BLaER1 treated with 17β-estradiol and CSF1 and Interleukin-3, amounts not matched to agents 10 nM and 100 nM (cell line): ENCODE measurements around the gene TBC1D4.
A peak's percentile ranks its signal among the peaks of the same experiment; 100 is the strongest.

Experiments
- H3K27ac ChIP-seq, 11 experiments: shearing (Covaris generic); formaldehyde crosslinking; 2 replicates each; pipeline ENCODE4 v1.8.1; 2022
- H3K27me3 ChIP-seq, 11 experiments: shearing (Covaris generic); formaldehyde crosslinking; 2 replicates each; pipeline ENCODE4 v1.8.1; 2022
- H3K36me3 ChIP-seq, 11 experiments: shearing (Covaris generic); formaldehyde crosslinking; 2 replicates each; pipeline ENCODE4 v1.8.1; 2022
- H3K4me1 ChIP-seq, 10 experiments: shearing (Covaris generic); formaldehyde crosslinking; 2 replicates each; pipeline ENCODE4 v1.8.1; 2022
- H3K4me2 ChIP-seq, 11 experiments: shearing (Covaris generic); formaldehyde crosslinking; 2 replicates each; pipeline ENCODE4 v1.8.1; 2022
- H3K4me3 ChIP-seq, 10 experiments: shearing (Covaris generic); formaldehyde crosslinking; 2 replicates each; pipeline ENCODE4 v1.8.1; 2022
- H3K9ac ChIP-seq, 11 experiments: shearing (Covaris generic); formaldehyde crosslinking; 2 replicates each; pipeline ENCODE4 v1.8.1; 2022
- H3K9me3 ChIP-seq, 11 experiments: shearing (Covaris generic); formaldehyde crosslinking; replicated peaks in 1 of 11; 2 replicates each; pipeline ENCODE4 v1.8.1; 2022
- H4K20me1 ChIP-seq, 11 experiments: shearing (Covaris generic); formaldehyde crosslinking; 2 replicates each; pipeline ENCODE4 v1.8.1; 2022
- Cebpa-rat ChIP-seq, 11 experiments: shearing (Covaris generic); IDR thresholded peaks; 2 replicates each; pipeline ENCODE4 v1.8.1; 2022

Gene TBC1D4

DNA sequence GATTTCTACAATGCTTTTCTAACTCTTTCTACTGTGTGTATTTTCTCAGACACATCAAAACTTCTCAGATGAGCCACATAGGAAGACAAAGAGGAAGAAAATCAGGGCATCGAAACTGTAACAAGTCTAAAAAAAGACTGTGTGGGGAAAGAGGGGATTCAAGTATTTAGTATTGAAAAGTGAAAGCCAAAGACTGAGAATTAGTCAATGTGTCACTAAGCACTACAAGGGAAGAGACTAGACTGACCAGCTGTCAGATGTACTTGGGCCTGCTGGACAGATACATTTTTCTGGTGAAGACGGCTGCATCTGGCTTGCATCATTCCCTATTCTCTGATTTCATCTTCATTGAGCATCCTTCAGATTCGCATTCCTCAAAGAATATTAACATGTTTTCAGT, 30.3 kb upstream of the TBC1D4 start:
- peaks cover 0 to 3% (median 0%) of the 10 kb centered on the region in 11 experiments; a peak in 2 of 22 replicates for H4K20me1 ChIP-seq
- H3K4me2 ChIP-seq: peak overlapping the region; percentile 70 to 90 (median 75)
- TF ChIP-seq Cebpa-rat (IDR thresholded peaks at IDR 0.05): peak in 4 of 11 experiments; percentile 14 to 56 (median 42); a peak in 4 of 22 replicates
- peaks cover 0 to 15% (median 0%) of the 10 kb centered on the region in 11 experiments; a peak in 1 of 22 replicates for H3K27me3 ChIP-seq
- H3K9ac ChIP-seq: peak overlapping the region in 9 of 11 experiments; percentile 19 to 77 (median 65); a peak in 18 of 22 replicates
- H3K36me3 ChIP-seq: peaks cover 0 to 13% (median 0%) of the 10 kb centered on the region in 11 experiments; a peak in 5 of 22 replicates
- H3K4me1 ChIP-seq: peaks cover 52 to 85% (median 73%) of the 10 kb centered on the region in 10 experiments
- H3K4me3 ChIP-seq: peak overlapping the region in 6 of 10 experiments; percentile 20 to 32 (median 25); a peak in 7 of 20 replicates
- H3K27ac ChIP-seq: peak overlapping the region in 10 of 11 experiments; percentile 47 to 92 (median 86); a peak in 20 of 22 replicates
- H3K9me3 ChIP-seq: peaks cover 21 to 56% (median 49%) of the 10 kb centered on the region in 11 experiments; a peak in 21 of 22 replicates

DNA sequence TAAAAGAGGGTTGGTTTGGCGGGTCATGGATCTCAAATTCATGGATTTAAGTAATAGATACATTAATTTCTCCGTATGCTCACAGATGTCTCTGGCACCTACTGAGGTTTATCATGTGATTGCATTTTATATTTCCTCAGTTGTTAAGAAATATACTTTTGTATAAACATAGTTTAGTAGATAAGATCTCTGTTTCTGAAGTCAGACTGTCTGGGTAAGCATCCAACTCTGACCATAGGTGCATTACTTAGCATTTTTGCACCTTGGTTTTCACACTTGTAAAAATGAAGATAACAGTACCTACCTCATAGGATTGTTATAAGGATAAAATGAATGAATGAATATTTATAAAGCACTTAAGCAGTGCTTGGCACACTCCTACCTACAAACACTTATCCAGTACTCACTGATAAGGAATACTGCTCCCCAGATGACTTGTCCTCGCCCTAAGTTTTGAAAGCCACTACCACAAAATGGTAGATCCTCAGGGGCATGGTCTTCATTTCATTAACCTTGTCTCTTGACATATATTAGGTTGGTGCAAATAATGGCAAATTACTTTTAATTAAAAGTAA, 29.2 kb upstream of the TBC1D4 start:
- H3K9ac ChIP-seq: peak overlapping the region in 7 of 11 experiments; percentile 59 to 77 (median 65); a peak in 12 of 22 replicates

DNA sequence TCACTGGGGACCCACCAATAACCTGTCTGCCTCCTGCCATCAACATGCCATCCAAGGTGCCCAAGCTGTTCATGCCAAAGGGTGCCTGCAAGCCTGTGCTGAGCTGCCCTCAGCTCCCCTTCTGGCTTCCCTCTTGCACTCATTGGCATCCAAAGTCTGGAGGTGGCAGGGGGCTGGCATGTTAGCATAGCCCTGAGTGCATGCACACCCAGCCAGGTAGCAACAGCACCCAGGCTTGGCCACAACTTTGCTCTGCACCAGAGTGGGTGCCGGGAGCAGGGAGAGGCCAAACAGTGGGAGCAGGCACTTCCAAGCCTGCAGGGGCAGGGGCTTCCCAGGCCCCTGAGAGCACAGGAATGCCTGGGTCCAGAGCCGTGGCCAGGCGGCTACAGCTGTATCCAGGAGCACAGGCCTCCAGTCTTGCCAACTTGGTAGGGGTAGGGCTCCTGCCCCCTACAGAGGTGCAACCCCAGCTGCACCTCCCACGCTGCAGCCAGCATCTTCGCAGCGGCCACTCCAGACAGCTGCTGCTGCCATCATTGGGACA, 26.1 kb upstream of the TBC1D4 start:
- Histone ChIP-seq H3K9me3 (peaks cover 0 to 34% (median 23%) of the 10 kb centered on the region in 11 experiments; a peak in 15 of 22 replicates), H3K27ac (peak overlapping the region in 8 of 11 experiments; percentile 70 to 89 (median 83); a peak in 17 of 22 replicates), H3K27me3 (peaks cover 0 to 15% (median 0%) of the 10 kb centered on the region in 11 experiments; a peak in 3 of 22 replicates), H3K4me1 (peaks cover 68 to 91% (median 79%) of the 10 kb centered on the region in 10 experiments), H4K20me1 (peaks cover 0 to 7% (median 0%) of the 10 kb centered on the region in 11 experiments; a peak in 2 of 22 replicates), H3K36me3 (no peaks in the 10 kb centered on the region), H3K4me3 (peak overlapping the region in 5 of 10 experiments; percentile 18 to 44 (median 28); a peak in 5 of 20 replicates), H3K4me2 (peak overlapping the region; percentile 49 to 85 (median 75)), H3K9ac (peak overlapping the region in 4 of 11 experiments; percentile 30 to 71 (median 48); a peak in 7 of 22 replicates)
- TF ChIP-seq Cebpa-rat (IDR thresholded peaks at IDR 0.05): no peak

More for the DNA sequence above, 29.2 kb upstream of the TBC1D4 start:
- Histone ChIP-seq H3K9me3 (peaks cover 10 to 52% (median 41%) of the 10 kb centered on the region in 11 experiments; a peak in 21 of 22 replicates), H3K4me2 (peak overlapping the region; percentile 70 to 90 (median 75); a peak in 21 of 22 replicates), H3K4me3 (peak overlapping the region in 1 of 10 experiments; percentile 20; a peak in 1 of 20 replicates), H4K20me1 (peaks cover 0 to 3% (median 0%) of the 10 kb centered on the region in 11 experiments; a peak in 2 of 22 replicates), H3K27me3 (peaks cover 0 to 15% (median 0%) of the 10 kb centered on the region in 11 experiments; a peak in 2 of 22 replicates), H3K4me1 (peaks cover 61 to 96% (median 84%) of the 10 kb centered on the region in 10 experiments), H3K36me3 (peaks cover 0 to 7% (median 0%) of the 10 kb centered on the region in 11 experiments; a peak in 4 of 22 replicates), H3K27ac (peak overlapping the region in 10 of 11 experiments; percentile 47 to 92 (median 86); a peak in 18 of 22 replicates)
- no peak for TF ChIP-seq Cebpa-rat (IDR thresholded peaks at IDR 0.05)

DNA sequence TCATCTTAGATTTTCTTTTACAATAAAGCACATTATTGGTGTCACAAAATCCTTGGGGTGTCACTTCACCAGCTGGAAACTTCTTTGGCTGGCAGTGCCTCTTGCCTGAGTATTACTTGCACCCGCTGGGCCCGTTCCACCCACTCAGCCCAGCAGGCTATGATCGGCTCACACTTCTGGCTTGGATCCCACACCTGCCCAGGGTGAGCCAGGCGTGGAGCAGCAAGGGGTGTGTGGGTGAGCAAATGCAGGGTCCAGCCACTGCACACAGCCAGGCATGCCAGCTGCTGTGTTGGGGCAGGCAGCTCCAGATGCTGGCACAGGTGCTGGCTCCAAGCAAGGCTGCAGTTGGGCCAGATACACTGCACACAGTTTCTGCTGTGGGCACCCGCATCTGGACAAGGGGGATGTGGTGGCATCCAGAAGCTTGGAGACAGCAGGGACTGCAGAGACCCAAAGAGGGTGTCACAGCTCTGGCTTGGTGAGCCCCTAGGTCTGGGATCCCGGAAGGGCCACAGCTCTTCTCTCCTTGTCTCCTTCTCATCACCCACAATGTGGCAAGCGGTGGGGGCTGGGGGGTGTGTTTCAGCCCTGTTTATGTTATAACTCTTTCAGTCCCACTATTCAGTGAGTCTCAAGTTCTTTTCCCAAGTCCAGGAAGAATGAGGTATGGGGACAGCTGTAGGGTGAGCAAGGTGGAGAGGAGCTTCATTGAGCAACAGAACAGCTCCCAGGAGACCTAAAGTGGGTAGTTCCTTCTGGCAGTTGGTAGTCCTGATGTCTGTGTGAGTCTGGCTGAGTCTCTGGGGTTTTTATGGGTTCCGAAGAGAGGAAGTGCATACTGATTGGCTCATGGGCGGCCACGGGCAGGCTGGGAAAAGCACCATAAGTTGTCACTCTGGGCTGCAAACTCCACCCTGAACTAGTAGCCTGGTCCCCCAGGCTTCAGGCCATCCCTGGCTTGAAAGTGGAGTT, 25.3 kb upstream of the TBC1D4 start:
- Histone ChIP-seq H3K4me3 (peak overlapping the region in 5 of 10 experiments; percentile 18 to 44 (median 28); a peak in 5 of 20 replicates), H3K27ac (peak overlapping the region in 9 of 11 experiments; percentile 21 to 89 (median 83); a peak in 17 of 22 replicates), H4K20me1 (peaks cover 0 to 7% (median 0%) of the 10 kb centered on the region in 11 experiments; a peak in 2 of 22 replicates), H3K9me3 (peaks cover 2 to 38% (median 19%) of the 10 kb centered on the region in 11 experiments; a peak in 19 of 22 replicates), H3K27me3 (peaks cover 0 to 15% (median 0%) of the 10 kb centered on the region in 11 experiments; a peak in 3 of 22 replicates), H3K36me3 (no peaks in the 10 kb centered on the region), H3K9ac (peak overlapping the region in 7 of 11 experiments; percentile 17 to 71 (median 49); a peak in 10 of 22 replicates), H3K4me1 (peaks cover 60 to 88% (median 73%) of the 10 kb centered on the region in 10 experiments), H3K4me2 (peak overlapping the region; percentile 49 to 85 (median 75))
- TF ChIP-seq Cebpa-rat (IDR thresholded peaks at IDR 0.05): peak in 6 of 11 experiments; percentile 25 to 76 (median 66); a peak in 8 of 22 replicates

DNA sequence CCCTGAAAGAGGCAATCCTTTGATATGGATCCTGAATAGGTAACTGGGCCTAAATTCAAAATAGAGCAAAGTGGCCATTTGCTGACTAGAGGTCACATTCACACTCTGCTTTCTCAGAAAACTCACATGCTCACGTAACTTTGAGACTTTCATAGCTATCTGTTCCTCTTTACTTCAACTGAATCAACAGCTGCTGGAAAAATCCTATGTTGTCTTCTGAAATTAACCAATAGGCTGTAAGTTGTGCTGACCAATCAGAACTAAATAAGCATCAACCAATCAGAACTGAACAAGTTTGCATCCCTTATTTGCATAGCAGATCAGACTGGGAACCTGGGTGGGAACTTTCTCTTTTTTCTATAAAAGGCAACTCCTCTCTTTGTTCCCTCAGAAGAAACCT, 24.0 kb upstream of the TBC1D4 start:
- H3K27ac ChIP-seq: peak overlapping the region in 9 of 11 experiments; percentile 70 to 89 (median 83); a peak in 18 of 22 replicates
- H3K4me2 ChIP-seq: peak overlapping the region in 9 of 11 experiments; percentile 6 to 80 (median 73); a peak in 16 of 22 replicates
- TF ChIP-seq Cebpa-rat (IDR thresholded peaks at IDR 0.05): no peak
- peak overlapping the region in 6 of 11 experiments; percentile 53 to 68 (median 66); a peak in 8 of 22 replicates for H3K9ac ChIP-seq
- no peak overlapping the region for H3K4me3 ChIP-seq
- H3K9me3 ChIP-seq: peaks cover 5 to 42% (median 19%) of the 10 kb centered on the region in 11 experiments; a peak in 19 of 22 replicates
- H3K4me1 ChIP-seq: peaks cover 47 to 79% (median 64%) of the 10 kb centered on the region in 10 experiments
- peaks cover 0 to 8% (median 0%) of the 10 kb centered on the region in 11 experiments; a peak in 3 of 22 replicates for H3K27me3 ChIP-seq
- no peaks in the 10 kb centered on the region for H3K36me3 ChIP-seq
- peaks cover 0 to 3% (median 0%) of the 10 kb centered on the region in 11 experiments; a peak in 2 of 22 replicates for H4K20me1 ChIP-seq

DNA sequence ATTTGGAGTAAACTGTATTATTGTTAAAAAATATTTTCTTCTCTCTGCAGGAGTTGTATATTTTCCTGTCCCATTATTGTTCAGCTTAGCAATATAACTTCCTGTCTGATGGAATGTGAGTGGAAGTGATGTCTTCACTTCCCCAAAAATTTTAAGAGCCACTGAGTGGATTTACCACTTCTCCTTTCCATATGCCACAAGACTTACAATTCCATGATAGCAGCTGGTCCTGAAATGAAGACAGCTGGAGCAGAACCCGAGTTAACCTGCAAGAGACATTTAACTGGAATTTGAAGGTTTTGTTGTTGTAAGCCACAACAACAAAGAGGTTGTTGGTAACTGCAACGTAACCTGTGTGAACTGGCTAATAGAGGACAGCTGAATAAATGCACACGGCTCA, 23.4 kb upstream of the TBC1D4 start:
- Histone ChIP-seq H3K9me3 (peaks cover 5 to 42% (median 19%) of the 10 kb centered on the region in 11 experiments; a peak in 19 of 22 replicates), H3K27ac (peak overlapping the region in 9 of 11 experiments; percentile 28 to 89 (median 83); a peak in 18 of 22 replicates), H3K4me1 (peaks cover 44 to 72% (median 60%) of the 10 kb centered on the region in 10 experiments), H3K9ac (peak overlapping the region in 7 of 11 experiments; percentile 37 to 69 (median 62); a peak in 12 of 22 replicates), H3K4me3 (no peak overlapping the region), H3K27me3 (peaks cover 0 to 5% (median 0%) of the 10 kb centered on the region in 11 experiments; a peak in 3 of 22 replicates), H3K36me3 (no peaks in the 10 kb centered on the region), H4K20me1 (peaks cover 0 to 3% (median 0%) of the 10 kb centered on the region in 11 experiments; a peak in 2 of 22 replicates), H3K4me2 (peak overlapping the region in 10 of 11 experiments; percentile 4 to 80 (median 70); a peak in 18 of 22 replicates)
- peak in 6 of 11 experiments; percentile 44 to 93 (median 70); a peak in 10 of 22 replicates for TF ChIP-seq Cebpa-rat (IDR thresholded peaks at IDR 0.05)

DNA sequence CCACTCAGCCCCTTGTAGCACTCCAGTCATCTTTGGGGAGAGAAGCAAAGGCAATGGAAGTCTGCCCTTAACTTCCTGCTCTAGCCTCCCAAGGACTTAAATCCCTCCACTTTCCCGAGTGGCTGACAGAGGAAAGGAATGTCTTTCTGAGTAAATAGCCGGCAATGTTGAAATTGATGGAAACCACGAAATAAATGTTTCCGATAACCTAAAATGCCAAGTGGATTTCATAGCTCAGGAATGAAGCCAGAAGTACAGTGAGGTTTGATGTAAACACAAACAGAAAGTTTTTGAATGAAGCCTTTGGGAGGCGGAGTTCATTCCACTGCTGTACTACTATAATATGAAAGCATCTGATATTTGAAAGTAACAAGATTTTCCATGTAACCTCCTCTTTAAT, 14.0 kb upstream of the TBC1D4 start:
- Histone ChIP-seq H3K4me1 (peaks cover 0 to 8% (median under 1%) of the 10 kb centered on the region in 10 experiments; a peak in 9 of 20 replicates), H4K20me1 (no peaks in the 10 kb centered on the region), H3K36me3 (no peaks in the 10 kb centered on the region), H3K27me3 (peaks cover 0 to 4% (median 0%) of the 10 kb centered on the region in 11 experiments; a peak in 1 of 22 replicates), H3K4me3 (no peak overlapping the region), H3K9me3 (peaks cover 0 to 13% (median 5%) of the 10 kb centered on the region in 11 experiments; a peak in 10 of 22 replicates), H3K27ac (peak overlapping the region in 1 of 11 experiments; percentile 15; a peak in 1 of 22 replicates), H3K4me2 (no peak overlapping the region), H3K9ac (no peak overlapping the region)
- TF ChIP-seq Cebpa-rat (IDR thresholded peaks at IDR 0.05): no peak
